GM23248 (cell line): Measurements from ENCODE around the gene SCP2. TPM values are rescaled to one million over a fixed set of nuclear protein-coding genes. Genes with fewer than 3 reads are reported as not detected.
"Not testable (repeated sequence)": the region's sequence is repeated elsewhere in the genome, so short reads cannot be mapped to it uniquely, and the experiment has no call there.

Experiments
- DNase-seq: peaks from one replicate; pipeline ENCODE4 v3.0.0-alpha.2; 2015
- H2AFZ ChIP-seq: fragments of 200-600 bp; sonication (generic); 2 replicates; pipeline ENCODE4 v1.6.1; 2016; ENCODE audit warnings: antibody characterized with exemption
- H3F3A ChIP-seq: fragments of 200-600 bp; sonication (generic); 2 replicates; pipeline ENCODE4 v1.6.1; 2016; ENCODE audit warnings: mild to moderate bottlenecking, antibody characterized with exemption, mixed run types; ENCODE audit not compliant: insufficient read depth
- H3K27ac ChIP-seq: fragments of 200-600 bp; sonication (generic); 2 replicates; pipeline ENCODE4 v1.5.1; 2016; ENCODE audit warnings: mild to moderate bottlenecking
- H3K27me3 ChIP-seq: fragments of 200-600 bp; sonication (generic); replicated peaks from 2 replicates; pipeline ENCODE4 v1.6.1; 2016; ENCODE audit warnings: mild to moderate bottlenecking; ENCODE audit not compliant: insufficient read depth
- H3K36me3 ChIP-seq: fragments of 200-600 bp; sonication (generic); 2 replicates; pipeline ENCODE4 v1.6.1; 2016; ENCODE audit warnings: low read depth, mild to moderate bottlenecking
- H3K4me1 ChIP-seq: fragments of 200-600 bp; sonication (generic); 2 replicates; pipeline ENCODE4 v1.6.1; 2016; ENCODE audit warnings: mild to moderate bottlenecking; ENCODE audit not compliant: insufficient read depth
- H3K4me2 ChIP-seq: fragments of 200-600 bp; sonication (generic); one replicate; pipeline ENCODE4 v1.6.1; 2016; ENCODE audit warnings: mild to moderate bottlenecking; ENCODE audit not compliant: unreplicated experiment
- H3K4me3 ChIP-seq: fragments of 200-600 bp; sonication (generic); 2 replicates; pipeline ENCODE4 v1.5.1; 2016; ENCODE audit warnings: mild to moderate bottlenecking
- H3K79me2 ChIP-seq: fragments of 200-600 bp; sonication (generic); 2 replicates; pipeline ENCODE4 v1.6.1; 2016; ENCODE audit warnings: mild to moderate bottlenecking; ENCODE audit not compliant: insufficient read depth
- H3K9ac ChIP-seq: fragments of 200-600 bp; sonication (generic); 2 replicates; pipeline ENCODE4 v1.6.1; 2016; ENCODE audit warnings: mild to moderate bottlenecking
- H3K9me2 ChIP-seq: fragments of 200-600 bp; sonication (generic); 2 replicates; pipeline ENCODE4 v1.6.1; 2016; ENCODE audit warnings: mixed run types, mild to moderate bottlenecking, moderate library complexity; ENCODE audit not compliant: insufficient read depth
- H3K9me3 ChIP-seq: fragments of 200-600 bp; sonication (generic); one replicate; pipeline ENCODE4 v1.6.1; 2017; ENCODE audit warnings: low read depth
- H4K20me1 ChIP-seq: fragments of 200-600 bp; sonication (generic); 2 replicates; pipeline ENCODE4 v1.6.0; 2016; ENCODE audit not compliant: insufficient read depth
- EZH2 ChIP-seq: fragments of 200-600 bp; sonication (generic); IDR thresholded peaks from 2 replicates; pipeline ENCODE4 v1.6.1; 2018; ENCODE audit warnings: antibody characterized with exemption, mild to moderate bottlenecking; ENCODE audit not compliant: insufficient read depth, poor library complexity, severe bottlenecking
- EZH2phosphoT487 ChIP-seq: fragments of 200-600 bp; sonication (generic); IDR thresholded peaks from 2 replicates; pipeline ENCODE4 v1.6.1; 2018; ENCODE audit warnings: antibody characterized with exemption, moderate library complexity, mild to moderate bottlenecking, low read depth; ENCODE audit not compliant: insufficient read depth
- WGBS, 2 experiments: methylation state at CpG; one replicate each; pipeline ENCODE4 v1.1.6; 2015 to 2017; ENCODE audit warnings: low lambda C conversion rate in 2 of 2, low coverage in 1 of 2; ENCODE audit errors: missing lambda C conversion rate in 2 of 2; 5-methylcytosine and 5-hydroxymethylcytosine counted together
- in situ Hi-C: fragments of 300-500 bp; cut with MboI; formaldehyde crosslinking; loops from 2 replicates; pipeline ENCODE4 v1.15.0; 2020
- polyA plus RNA-seq: library from polyadenylated mRNA; unstranded; fragments of >200 nt; fragmentation: Nextera tagmentation; extraction: Ambion mirVana; gene quantifications from 2 replicates; pipeline ENCODE4 v1.2.1, GENCODE V29; 2016
- total RNA-seq: library from RNA; depleted of rRNA; stranded (reverse); fragments of >200 nt; shearing (Covaris generic); gene quantifications from 2 replicates; pipeline ENCODE4 v1.2.3, GENCODE V29; 2014

SCP2 gene
- total and polyA plus RNA-seq, 2 experiments from 2014 or later: 209 to 257 TPM

GRCh38 chr1:52963101-52963500 lies 36.0 kb downstream of the SCP2 start:
- Histone ChIP-seq H3K9me2 (no peaks in the 10 kb centered on the region), H3K79me2 (no peaks in the 10 kb centered on the region), H3K27ac (no peak overlapping the region), H3K9ac (no peak overlapping the region), H3K36me3 (peaks cover 6% of the 10 kb centered on the region), H3K4me3 (no peak overlapping the region), H3F3A (no peaks in the 10 kb centered on the region), H3K9me3 (no peaks in the 10 kb centered on the region), H3K27me3 (no peaks in the 10 kb centered on the region), H4K20me1 (no peaks in the 10 kb centered on the region), H3K4me2 (no peak overlapping the region), H2AFZ (no peak overlapping the region), H3K4me1 (no peaks in the 10 kb centered on the region)
- in situ Hi-C loops: no loop called here
- DNase-seq: no peak
- TF ChIP-seq EZH2phosphoT487 (no peak), EZH2 (no peak)
- WGBS, 2 experiments: 88 to 95% methylated on average over 2 of the region's 2 CpGs

GRCh38 chr1:52967666-52968065 lies 40.6 kb downstream of the SCP2 start:
- Histone ChIP-seq H3K9ac (no peak overlapping the region), H3K9me2 (no peaks in the 10 kb centered on the region), H3K27me3 (no peaks in the 10 kb centered on the region), H3K4me3 (no peak overlapping the region), H3K36me3 (peaks cover 6% of the 10 kb centered on the region), H3K79me2 (no peaks in the 10 kb centered on the region), H3K9me3 (no peaks in the 10 kb centered on the region), H4K20me1 (no peaks in the 10 kb centered on the region), H3F3A (no peaks in the 10 kb centered on the region), H3K4me1 (no peaks in the 10 kb centered on the region), H3K4me2 (no peak overlapping the region), H3K27ac (no peak overlapping the region), H2AFZ (no peak overlapping the region)
- TF ChIP-seq EZH2 (no peak), EZH2phosphoT487 (no peak)
- WGBS, 2 experiments: 83 to 89% methylated on average over 3 of the region's 3 CpGs
- in situ Hi-C loops: no loop called here
- no peak for DNase-seq

GRCh38 chr1:52969234-52969633 lies 42.2 kb downstream of the SCP2 start:
- in situ Hi-C loops, H3K36me3 ChIP-seq, H2AFZ ChIP-seq, H3K4me2 ChIP-seq, H4K20me1 ChIP-seq, H3K9me2 ChIP-seq, H3K4me3 ChIP-seq, H3K9me3 ChIP-seq, H3F3A ChIP-seq, H3K27me3 ChIP-seq, H3K9ac ChIP-seq, H3K4me1 ChIP-seq, DNase-seq, H3K27ac ChIP-seq, H3K79me2 ChIP-seq: not testable (repeated sequence)
- WGBS, 2 experiments: 97 to 100% methylated on average over 2 of the region's 2 CpGs

GRCh38 chr1:52970149-52970548 lies 43.1 kb downstream of the SCP2 start:
- Histone ChIP-seq H3K9ac (no peak overlapping the region), H3K9me3 (no peaks in the 10 kb centered on the region), H3K27me3 (no peaks in the 10 kb centered on the region), H3K4me1 (no peaks in the 10 kb centered on the region), H3K4me3 (no peak overlapping the region), H3K36me3 (no peaks in the 10 kb centered on the region; the same call in 1 of the 2 replicates), H4K20me1 (no peaks in the 10 kb centered on the region), H3K79me2 (no peaks in the 10 kb centered on the region), H2AFZ (no peak overlapping the region), H3F3A (no peaks in the 10 kb centered on the region), H3K4me2 (no peak overlapping the region), H3K27ac (no peak overlapping the region), H3K9me2 (no peaks in the 10 kb centered on the region)
- no peak for DNase-seq
- in situ Hi-C loops: no loop called here
- 45 to 52% methylated on average over 3 of the region's 3 CpGs for WGBS, 2 experiments
- TF ChIP-seq EZH2 (no peak), EZH2phosphoT487 (no peak)

GRCh38 chr1:52973841-52974240 lies 46.8 kb downstream of the SCP2 start:
- TF ChIP-seq EZH2phosphoT487 (no peak), EZH2 (no peak)
- Histone ChIP-seq H3K36me3 (peaks cover 20% of the 10 kb centered on the region), H2AFZ (no peak overlapping the region), H3K27ac (no peak overlapping the region), H3K9me2 (no peaks in the 10 kb centered on the region), H3K4me3 (no peak overlapping the region), H3K4me1 (no peaks in the 10 kb centered on the region), H3K9me3 (no peaks in the 10 kb centered on the region), H3K27me3 (no peaks in the 10 kb centered on the region), H3F3A (no peaks in the 10 kb centered on the region), H3K4me2 (no peak overlapping the region), H3K79me2 (no peaks in the 10 kb centered on the region), H3K9ac (no peak overlapping the region), H4K20me1 (no peaks in the 10 kb centered on the region)
- in situ Hi-C loops: no loop called here
- 94 to 96% methylated on average over 3 of the region's 3 CpGs for WGBS, 2 experiments
- DNase-seq: no peak
